Renal pelvis (tissue), 12 donors: ENCODE data around the gene RAB27A. TPM values are rescaled to one million over a fixed set of nuclear protein-coding genes. Genes with fewer than 3 reads are reported as not detected.
"Not testable (repeated sequence)": the region's sequence is repeated elsewhere in the genome, so short reads cannot be mapped to it uniquely, and the experiment has no call there.

Experiments used
- DNase-seq: peaks from one replicate; pipeline ENCODE4 v3.0.0-alpha.2; 2013
- long read RNA-seq, 16 experiments: transcript quantifications; one replicate each; lab custom pipeline, GENCODE V29; 2026
- polyA plus RNA-seq, 3 donors: library from polyadenylated mRNA; unstranded; fragments of 120-200 nt; gene quantifications; one replicate each; pipeline ENCODE4 v1.2.1, GENCODE V29; 2013; ENCODE audit not compliant: insufficient read length in 3 of 3

The RAB27A gene
- polyA plus RNA-seq = 10 to 100 TPM; 15.1 to 15.4 (median 15.2) TPM
- long read RNA-seq, donor 1, partial matches to known transcripts = 0 of 4 reads
- long read RNA-seq, donor 1, other reads (novel, unspliced or antisense) = 0 of 4 reads
- long read RNA-seq, donor 2, partial matches to known transcripts = 0 of 5 reads
- long read RNA-seq, donor 2, other reads (novel, unspliced or antisense) = 0 of 5 reads
- long read RNA-seq, donor 3, partial matches to known transcripts = 0 of 4 reads
- long read RNA-seq, donor 3, other reads (novel, unspliced or antisense) = 0 of 4 reads
- long read RNA-seq, donor 4, transcript RAB27A-201 (7 exons, 3,446 nt) = major isoform, 6 of 6 reads
- long read RNA-seq, donor 4, partial matches to known transcripts = 0 of 6 reads
- long read RNA-seq, donor 4, other reads (novel, unspliced or antisense) = 0 of 6 reads
- long read RNA-seq, donor 5, partial matches to known transcripts = 0 of 2 reads
- long read RNA-seq, donor 5, other reads (novel, unspliced or antisense) = 0 of 2 reads
- long read RNA-seq, donor 6, partial matches to known transcripts = 0 of 3 reads
- long read RNA-seq, donor 6, other reads (novel, unspliced or antisense) = 0 of 3 reads
- long read RNA-seq, donor 7, partial matches to known transcripts = 0 of 4 reads
- long read RNA-seq, donor 7, other reads (novel, unspliced or antisense) = 0 of 4 reads
- long read RNA-seq, donor 8, partial matches to known transcripts = 0 of 3 reads
- long read RNA-seq, donor 8, other reads (novel, unspliced or antisense) = 0 of 3 reads
- long read RNA-seq, donor 9, partial matches to known transcripts = 0 of 2 reads
- long read RNA-seq, donor 9, other reads (novel, unspliced or antisense) = 0 of 2 reads
- long read RNA-seq, donor 10, partial matches to known transcripts = 20 of 22 reads
- long read RNA-seq, donor 10, other reads (novel, unspliced or antisense) = 0 of 22 reads
- long read RNA-seq, donor 11, partial matches to known transcripts = 0 of 1 reads
- long read RNA-seq, donor 11, other reads (novel, unspliced or antisense) = 0 of 1 reads
- long read RNA-seq, donor 12, transcript RAB27A-201 (7 exons, 3,446 nt) = major isoform, 10 of 11 reads
- long read RNA-seq, donor 12, partial matches to known transcripts = 0 of 11 reads
- long read RNA-seq, donor 12, other reads (novel, unspliced or antisense) = 0 of 11 reads
- long read RNA-seq, donor 13, partial matches to known transcripts = 0 of 1 reads
- long read RNA-seq, donor 13, other reads (novel, unspliced or antisense) = 0 of 1 reads
- long read RNA-seq, donor 14 = 0 reads
- long read RNA-seq, donor 15 = 0 reads
- long read RNA-seq, donor 16, transcript RAB27A-201 (7 exons, 3,446 nt) = major isoform, 6 of 6 reads
- long read RNA-seq, donor 16, partial matches to known transcripts = 0 of 6 reads
- long read RNA-seq, donor 16, other reads (novel, unspliced or antisense) = 0 of 6 reads

- peak; percentile 74 for DNase-seq
Measured at GRCh38 chr15:55289746-55290527, at the start of gene RAB27A. RAB27A (minus strand) TSS chr15:55289813; CDS start chr15:55234934, 54,879 bp downstream.

- no peak for DNase-seq
Measured at GRCh38 chr15:55337160-55337559, 47.5 kb upstream of the RAB27A start.

GRCh38 chr15:55334997-55335396 lies 45.4 kb upstream of the RAB27A start:
- no peak for DNase-seq

- DNase-seq = no peak
Measured at GRCh38 chr15:55334371-55334770, 44.8 kb upstream of the RAB27A start.

GRCh38 chr15:55327387-55327786 lies 37.8 kb upstream of the RAB27A start:
- no peak for DNase-seq

- DNase-seq = no peak
Measured at GRCh38 chr15:55322467-55322866, 32.9 kb upstream of the RAB27A start.

GRCh38 chr15:55320963-55321362 lies 31.4 kb upstream of the RAB27A start:
- no peak for DNase-seq

GRCh38 chr15:55320238-55320550 lies 30.6 kb upstream of the RAB27A start:
- DNase-seq = no peak

- DNase-seq = no peak
Measured at GRCh38 chr15:55319537-55320237, 30.1 kb upstream of the RAB27A start.

GRCh38 chr15:55318588-55319494 lies 29.2 kb upstream of the RAB27A start, which contains the start of the genes PIGB and PIGBOS1:
PIGB (plus strand) TSS chr15:55319222; CDS start chr15:55319251, 29 bp downstream.
PIGBOS1 (minus strand) TSS chr15:55319123; CDS start chr15:55317792, 1,331 bp downstream.
- peak; percentile 93 for DNase-seq

- not testable (repeated sequence) for DNase-seq
Measured at GRCh38 chr15:55302801-55303200, 13.2 kb upstream of the RAB27A start.

- no peak for DNase-seq
Measured at GRCh38 chr15:55297315-55297714, 7.7 kb upstream of the RAB27A start.

GRCh38 chr15:55290528-55291057 lies 980 bp upstream of the RAB27A start:
- DNase-seq = peak; percentile 87

GRCh38 chr15:55289011-55289745 lies 435 bp downstream of the RAB27A start:
- DNase-seq = no peak

GRCh38 chr15:55288006-55288717 lies 1.5 kb downstream of the RAB27A start:
- DNase-seq = no peak

GRCh38 chr15:55286442-55287189 lies 3.0 kb downstream of the RAB27A start:
- not testable (repeated sequence) for DNase-seq
